Left ventricle myocardium superior (tissue), 1 donor: ENCODE data around the gene DIS3L2. TPM values are rescaled to one million over a fixed set of nuclear protein-coding genes. Genes with fewer than 3 reads are reported as not detected.
A peak's percentile ranks its signal among the peaks of the same experiment; 100 is the strongest.

Experiments
- ATAC-seq: fragments of 200-7000 bp; cut with Tn5 transposase; one replicate; pipeline ENCODE4 v1.9.1; 2020; ENCODE audit warnings: mild to moderate bottlenecking, moderate library complexity
- DNase-seq: peaks from one replicate; pipeline ENCODE4 v3.0.0-alpha.2; 2020
- intact Hi-C: fragments of 100-400 bp; cut with micrococcal nuclease; formaldehyde crosslinking; loops from one replicate; pipeline ENCODE4 v1.11.0; 2022
- total RNA-seq: library from RNA; stranded (reverse); fragmentation: NEBNext Ultra II Directional; extraction: Animal tissue kit (Norgen Biotek cat#: 25700); gene quantifications from one replicate; pipeline ENCODE4 v1.2.1, GENCODE V29; 2021
- donor health status: DM: no; HTN: yes; CAD: no; lungs with severe emphysema.

DIS3L2 gene
- total RNA-seq, 1 donor from 2014 or later = 19.6 TPM

DNA sequence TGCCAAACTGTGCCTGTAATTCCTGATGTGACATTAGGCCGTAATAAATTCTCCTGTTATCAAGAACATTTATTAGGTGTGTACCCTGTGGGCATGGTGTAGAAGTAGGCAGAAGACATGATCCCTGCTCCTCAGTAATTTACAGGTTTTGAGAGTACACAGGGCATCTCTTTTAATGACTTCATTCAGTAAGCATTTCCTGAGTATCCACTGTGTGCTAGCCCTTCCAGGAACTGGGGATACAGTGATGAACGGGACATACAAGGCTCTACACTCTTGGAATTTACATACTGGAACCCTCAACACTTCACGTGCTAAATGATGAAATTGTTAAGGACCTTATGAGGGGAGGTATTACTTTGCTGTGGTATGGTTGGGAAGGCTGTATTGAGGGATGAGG lies 30.2 kb downstream of the DIS3L2 start:
- ATAC-seq (no peak), DNase-seq (no peak)
- intact Hi-C loops = no loop called here

GRCh38 chr2:231992888-231993287 lies 31.4 kb downstream of the DIS3L2 start:
- intact Hi-C loops = no loop called here
- peak; percentile 59 for ATAC-seq
- no peak for DNase-seq

- DNase-seq = no peak
- peak; percentile 68 for ATAC-seq
- intact Hi-C loops = no loop called here
Observed at GRCh38 chr2:231996797-231997540, 35.5 kb downstream of the DIS3L2 start.

- intact Hi-C loops = no loop called here
- DNase-seq (no peak), ATAC-seq (peak; percentile 51)
Observed at GRCh38 chr2:231998046-231998445, 36.5 kb downstream of the DIS3L2 start.

DNA sequence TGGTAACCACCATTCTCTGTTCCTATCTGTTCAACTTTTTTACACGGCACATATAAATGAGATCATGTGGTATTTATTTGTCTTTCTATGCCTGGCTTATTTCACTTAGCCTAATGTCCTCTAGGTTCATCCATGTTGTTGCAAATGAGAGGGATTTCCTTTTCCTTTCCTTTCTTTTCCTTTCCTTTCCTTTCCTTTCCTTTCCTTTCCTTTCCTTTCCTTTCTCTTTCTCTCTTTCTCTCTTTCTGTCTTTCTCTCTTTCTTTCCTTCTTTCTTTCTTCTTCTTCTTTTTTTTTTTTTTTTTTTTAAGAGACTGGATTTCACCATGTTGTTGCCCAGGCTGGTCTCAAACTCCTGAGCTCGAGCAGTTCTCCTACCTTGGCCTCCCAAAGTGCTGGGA lies 38.9 kb downstream of the DIS3L2 start:
- ATAC-seq = no peak
- intact Hi-C loops = no loop called here
- no peak for DNase-seq

GRCh38 chr2:232001073-232001472 lies 39.6 kb downstream of the DIS3L2 start:
- intact Hi-C loops = no loop called here
- no peak for DNase-seq
- ATAC-seq = no peak

GRCh38 chr2:232006253-232006652 lies 44.7 kb downstream of the DIS3L2 start:
- intact Hi-C loops = no loop called here
- ATAC-seq (no peak), DNase-seq (no peak)

GRCh38 chr2:232008907-232009638 lies 47.6 kb downstream of the DIS3L2 start:
- intact Hi-C loops = no loop called here
- ATAC-seq = no peak
- DNase-seq = no peak

- DNase-seq (no peak), ATAC-seq (no peak)
- intact Hi-C loops = no loop called here
Observed at GRCh38 chr2:232009639-232010274, 48.2 kb downstream of the DIS3L2 start.

DNA sequence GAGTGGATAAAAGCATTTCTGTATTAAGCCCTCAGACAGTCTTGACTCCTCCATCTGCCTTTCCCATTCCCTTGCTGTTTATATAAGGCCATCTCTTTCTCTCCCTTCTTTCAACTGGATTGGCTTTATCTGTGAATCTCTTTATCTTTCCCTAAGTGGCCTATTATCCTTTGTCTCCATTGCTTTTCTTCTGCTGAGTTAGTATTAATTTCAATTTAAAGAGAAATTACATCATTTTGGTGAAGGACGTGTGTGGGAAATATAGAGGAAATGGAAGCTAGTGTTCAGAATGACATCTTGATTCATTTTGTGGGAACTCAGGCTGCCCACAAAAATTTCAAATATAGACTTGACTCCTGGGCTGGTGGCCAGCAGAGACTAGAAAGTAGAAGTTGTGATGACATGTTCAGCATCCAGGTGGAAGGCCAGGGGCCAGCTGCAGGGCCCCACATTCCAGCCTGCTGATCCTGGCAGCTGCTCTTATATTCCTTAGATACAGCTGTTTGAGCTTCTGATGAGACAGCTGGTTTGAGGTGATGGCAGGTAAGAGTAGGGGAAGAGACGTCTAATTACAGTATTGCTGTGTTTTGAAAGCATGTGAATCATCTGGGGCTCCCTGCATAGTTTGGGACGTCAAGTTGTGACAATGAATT lies 52.3 kb downstream of the DIS3L2 start:
- DNase-seq (no peak), ATAC-seq (no peak)
- intact Hi-C loops = no loop called here

- DNase-seq (no peak), ATAC-seq (no peak)
- intact Hi-C loops = no loop called here
Observed at GRCh38 chr2:232014681-232015080, 53.2 kb downstream of the DIS3L2 start.

DNA sequence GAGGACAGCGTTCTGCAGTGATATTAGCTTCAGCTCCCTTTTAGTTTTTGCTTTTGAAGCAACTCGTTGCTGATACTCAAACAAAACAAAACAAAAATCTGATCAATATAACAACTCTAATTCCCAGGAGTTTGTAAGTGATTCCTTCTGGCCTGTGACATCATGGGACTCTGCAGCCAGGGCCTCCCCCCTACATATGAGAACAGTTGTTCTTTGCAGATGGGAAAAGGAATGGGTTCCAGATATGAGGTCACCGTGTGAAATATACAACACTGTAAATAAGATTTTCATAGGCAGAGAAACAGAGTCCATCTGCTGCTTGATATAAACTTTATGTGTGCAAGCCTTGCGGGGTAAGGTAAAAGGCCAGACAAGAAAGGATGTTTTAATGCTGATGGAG lies 56.7 kb downstream of the DIS3L2 start:
- intact Hi-C loops = no loop called here
- ATAC-seq = peak; percentile 60

DNA sequence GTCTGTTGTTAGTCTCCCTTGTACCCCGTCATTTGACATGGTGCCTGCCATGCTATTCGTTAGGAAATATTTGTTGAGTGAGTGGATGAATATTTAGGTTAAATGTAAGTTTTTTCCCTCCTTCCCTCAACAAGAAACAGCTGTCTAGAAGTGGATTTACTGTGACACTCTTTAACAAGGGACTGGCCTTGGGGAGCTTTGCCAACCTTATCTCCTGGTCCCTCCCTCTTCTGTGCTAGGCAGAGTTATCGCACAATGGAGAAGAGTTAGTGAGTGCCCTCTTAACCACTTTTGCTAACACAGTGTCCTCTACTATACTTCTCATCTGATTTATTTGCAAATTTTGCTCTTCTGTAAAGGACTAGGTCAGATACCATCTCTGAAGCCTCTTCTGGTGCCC lies 61.2 kb downstream of the DIS3L2 start:
- intact Hi-C loops = no loop called here

More for the DNA sequence above, 56.7 kb downstream of the DIS3L2 start:
- peak; percentile 28 for DNase-seq

GRCh38 chr2:232023426-232023825 lies 61.9 kb downstream of the DIS3L2 start:
- intact Hi-C loops = no loop called here
- DNase-seq (no peak), ATAC-seq (no peak)

More for the DNA sequence above, 61.2 kb downstream of the DIS3L2 start:
- ATAC-seq = peak; percentile 94
- DNase-seq = no peak

- DNase-seq (no peak), ATAC-seq (no peak)
- intact Hi-C loops = no loop called here
Observed at GRCh38 chr2:232024457-232024856, 62.9 kb downstream of the DIS3L2 start.

GRCh38 chr2:232026910-232027309 lies 65.4 kb downstream of the DIS3L2 start:
- no peak for ATAC-seq
- intact Hi-C loops = no loop called here
- DNase-seq = no peak

GRCh38 chr2:232027530-232027929 lies 66.0 kb downstream of the DIS3L2 start:
- no peak for DNase-seq
- intact Hi-C loops = no loop called here
- no peak for ATAC-seq

GRCh38 chr2:232028071-232028470 lies 66.6 kb downstream of the DIS3L2 start:
- intact Hi-C loops = no loop called here
- peak; percentile 34 for ATAC-seq
- no peak for DNase-seq

GRCh38 chr2:232028631-232029030 lies 67.1 kb downstream of the DIS3L2 start:
- intact Hi-C loops = no loop called here
- ATAC-seq (peak; percentile 99), DNase-seq (peak; percentile 64)

DNA sequence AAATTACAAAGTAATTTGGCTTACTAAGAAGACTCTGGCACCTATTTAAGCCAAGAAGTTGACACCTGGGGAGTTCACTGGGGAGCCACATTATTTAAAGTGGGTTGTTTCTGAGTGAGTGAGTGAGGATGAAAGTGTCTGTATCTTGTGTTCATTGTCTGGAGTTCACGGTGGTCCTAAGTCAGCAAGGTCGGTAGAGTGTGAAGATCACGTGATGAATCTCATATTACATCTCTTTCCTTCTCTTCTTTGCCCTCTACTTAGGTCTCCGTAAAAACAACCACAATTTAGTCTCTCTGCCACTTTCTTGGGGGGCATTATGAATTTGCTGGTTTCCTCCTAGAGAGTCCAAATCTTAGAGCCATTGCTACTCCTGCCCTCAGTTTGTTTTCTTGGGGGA lies 67.8 kb downstream of the DIS3L2 start:
- ATAC-seq = no peak
- intact Hi-C loops = no loop called here
- DNase-seq = no peak
